OCI-LY1 (cell line): ENCODE measurements around the gene TNNI3.
"Not testable (repeated sequence)": the region's sequence is repeated elsewhere in the genome, so short reads cannot be mapped to it uniquely, and the experiment has no call there.

Source experiments
- H2AFZ ChIP-seq: fragments of 200-600 bp; sonication (generic), shearing (Covaris generic); 2 replicates; pipeline ENCODE4 v1.6.0; 2014; ENCODE audit warnings: antibody characterized with exemption, mild to moderate bottlenecking, low read length
- H3F3A ChIP-seq: fragments of 200-600 bp; sonication (generic), shearing (Covaris generic); 2 replicates; pipeline ENCODE4 v1.6.0; 2014; ENCODE audit warnings: mild to moderate bottlenecking, antibody characterized with exemption, low read length, moderate library complexity; ENCODE audit not compliant: insufficient read depth
- H3K27ac ChIP-seq: fragments of 200-600 bp; sonication (generic); 2 replicates; pipeline ENCODE4 v1.5.1; 2014; ENCODE audit warnings: low read length, mixed run types, mild to moderate bottlenecking, low read depth; ENCODE audit not compliant: poor library complexity, severe bottlenecking
- H3K27me3 ChIP-seq: fragments of 200-600 bp; sonication (generic); 2 replicates; pipeline ENCODE4 v1.6.0; 2014; ENCODE audit warnings: antibody characterized with exemption, mild to moderate bottlenecking, low read length, moderate library complexity; ENCODE audit not compliant: insufficient read depth
- H3K36me3 ChIP-seq: fragments of 200-600 bp; sonication (generic); 2 replicates; pipeline ENCODE4 v1.6.1; 2014; ENCODE audit warnings: mild to moderate bottlenecking, antibody characterized with exemption, low read length, moderate library complexity, mixed read lengths; ENCODE audit not compliant: insufficient read depth
- H3K4me1 ChIP-seq: fragments of 200-600 bp; sonication (generic); 2 replicates; pipeline ENCODE4 v1.5.1; 2014; ENCODE audit warnings: mild to moderate bottlenecking, low read length, moderate library complexity; ENCODE audit not compliant: insufficient read depth, severe bottlenecking
- H3K4me2 ChIP-seq: fragments of 200-600 bp; sonication (generic), shearing (Covaris generic); 2 replicates; pipeline ENCODE4 v1.6.1; 2014; ENCODE audit warnings: low read length
- H3K4me3 ChIP-seq: fragments of 200-600 bp; sonication (generic); 2 replicates; pipeline ENCODE4 v1.5.1; 2014; ENCODE audit warnings: low read length, low read depth, mild to moderate bottlenecking, mixed read lengths; ENCODE audit not compliant: poor library complexity, severe bottlenecking
- H3K79me2 ChIP-seq: fragments of 200-600 bp; shearing (Covaris generic); 2 replicates; pipeline ENCODE4 v1.6.1; 2016; ENCODE audit warnings: mixed run types, low read length, mixed read lengths; ENCODE audit not compliant: insufficient read depth
- H3K9ac ChIP-seq: fragments of 200-600 bp; sonication (generic), shearing (Covaris generic); 2 replicates; pipeline ENCODE4 v1.6.1; 2014; ENCODE audit warnings: mild to moderate bottlenecking, low read length, mixed read lengths
- H3K9me2 ChIP-seq: fragments of 200-600 bp; sonication (generic), shearing (Covaris generic); 2 replicates; pipeline ENCODE4 v1.6.1; 2014; ENCODE audit warnings: low read depth, mild to moderate bottlenecking, low read length, mixed read lengths
- H3K9me3 ChIP-seq: fragments of 200-600 bp; shearing (Covaris generic); 2 replicates; pipeline ENCODE4 v1.6.1; 2014; ENCODE audit warnings: low read length, mixed read lengths
- H4K20me1 ChIP-seq: fragments of 200-600 bp; sonication (generic), shearing (Covaris generic); 2 replicates; pipeline ENCODE4 v1.6.0; 2016; ENCODE audit warnings: mild to moderate bottlenecking, low read length; ENCODE audit not compliant: insufficient read depth
- EZH2 ChIP-seq: fragments of 200-600 bp; sonication (generic), shearing (Covaris generic); IDR thresholded peaks from 2 replicates; pipeline ENCODE4 v1.8.0; 2017; ENCODE audit warnings: borderline replicate concordance, mixed run types, mild to moderate bottlenecking, antibody characterized with exemption, low read length, moderate library complexity, mixed read lengths
- TF ChIP-seq, protein P1 (sequence below): fragments of 200-600 bp; sonication (generic), shearing (Covaris generic); IDR thresholded peaks from 2 replicates; pipeline ENCODE4 v1.5.1; 2017; ENCODE audit warnings: mild to moderate bottlenecking, antibody characterized with exemption, low read length, moderate library complexity, mixed read lengths

The TNNI3 gene

DNA sequence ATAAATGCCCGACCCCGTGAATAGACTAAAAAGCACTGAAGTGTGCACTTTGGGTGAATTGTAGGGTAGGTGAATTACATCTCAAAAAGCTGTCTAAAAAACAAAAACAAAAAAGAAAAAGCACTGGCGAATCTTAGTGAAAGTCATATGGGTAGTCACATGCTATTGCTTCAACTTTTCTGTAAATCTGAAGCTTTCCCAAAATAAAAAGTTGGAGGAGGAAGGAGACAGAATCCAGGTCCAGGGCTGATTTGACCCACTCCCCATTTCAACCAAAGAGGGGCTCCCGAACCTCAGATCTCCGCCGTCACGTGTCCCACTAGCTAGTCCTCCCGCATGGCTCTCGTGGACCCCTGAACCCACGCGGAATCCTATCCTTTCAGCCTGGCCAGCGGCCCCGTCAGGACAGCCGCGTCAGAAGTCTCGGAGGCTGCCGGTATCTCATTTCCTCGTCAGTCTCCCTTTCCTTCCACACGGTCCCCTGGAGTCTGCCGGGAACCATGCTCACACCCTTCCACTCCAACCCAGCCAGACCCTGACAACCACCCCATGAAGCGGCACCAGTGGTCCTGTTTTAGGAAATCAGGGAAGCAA lies 46.2 kb downstream of the TNNI3 start:
- H3K4me2 ChIP-seq = no peak overlapping the region
- no peaks in the 10 kb centered on the region for H3F3A ChIP-seq
- H3K9me3 ChIP-seq = no peaks in the 10 kb centered on the region
- H3K4me1 ChIP-seq = peaks cover 36% of the 10 kb centered on the region
- H3K27ac ChIP-seq = no peak overlapping the region
- no peak overlapping the region for H3K9ac ChIP-seq
- H4K20me1 ChIP-seq = no peaks in the 10 kb centered on the region
- H2AFZ ChIP-seq = no peak overlapping the region
- H3K4me3 ChIP-seq = no peak overlapping the region
- H3K36me3 ChIP-seq = peaks cover 24% of the 10 kb centered on the region; the same call in 1 of the 2 replicates
- H3K27me3 ChIP-seq = no peaks in the 10 kb centered on the region
- TF ChIP-seq, protein P1, sequence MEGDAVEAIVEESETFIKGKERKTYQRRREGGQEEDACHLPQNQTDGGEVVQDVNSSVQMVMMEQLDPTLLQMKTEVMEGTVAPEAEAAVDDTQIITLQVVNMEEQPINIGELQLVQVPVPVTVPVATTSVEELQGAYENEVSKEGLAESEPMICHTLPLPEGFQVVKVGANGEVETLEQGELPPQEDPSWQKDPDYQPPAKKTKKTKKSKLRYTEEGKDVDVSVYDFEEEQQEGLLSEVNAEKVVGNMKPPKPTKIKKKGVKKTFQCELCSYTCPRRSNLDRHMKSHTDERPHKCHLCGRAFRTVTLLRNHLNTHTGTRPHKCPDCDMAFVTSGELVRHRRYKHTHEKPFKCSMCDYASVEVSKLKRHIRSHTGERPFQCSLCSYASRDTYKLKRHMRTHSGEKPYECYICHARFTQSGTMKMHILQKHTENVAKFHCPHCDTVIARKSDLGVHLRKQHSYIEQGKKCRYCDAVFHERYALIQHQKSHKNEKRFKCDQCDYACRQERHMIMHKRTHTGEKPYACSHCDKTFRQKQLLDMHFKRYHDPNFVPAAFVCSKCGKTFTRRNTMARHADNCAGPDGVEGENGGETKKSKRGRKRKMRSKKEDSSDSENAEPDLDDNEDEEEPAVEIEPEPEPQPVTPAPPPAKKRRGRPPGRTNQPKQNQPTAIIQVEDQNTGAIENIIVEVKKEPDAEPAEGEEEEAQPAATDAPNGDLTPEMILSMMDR = no peak
- TF ChIP-seq EZH2 = no peak
- no peaks in the 10 kb centered on the region for H3K9me2 ChIP-seq
- no peaks in the 10 kb centered on the region for H3K79me2 ChIP-seq

DNA sequence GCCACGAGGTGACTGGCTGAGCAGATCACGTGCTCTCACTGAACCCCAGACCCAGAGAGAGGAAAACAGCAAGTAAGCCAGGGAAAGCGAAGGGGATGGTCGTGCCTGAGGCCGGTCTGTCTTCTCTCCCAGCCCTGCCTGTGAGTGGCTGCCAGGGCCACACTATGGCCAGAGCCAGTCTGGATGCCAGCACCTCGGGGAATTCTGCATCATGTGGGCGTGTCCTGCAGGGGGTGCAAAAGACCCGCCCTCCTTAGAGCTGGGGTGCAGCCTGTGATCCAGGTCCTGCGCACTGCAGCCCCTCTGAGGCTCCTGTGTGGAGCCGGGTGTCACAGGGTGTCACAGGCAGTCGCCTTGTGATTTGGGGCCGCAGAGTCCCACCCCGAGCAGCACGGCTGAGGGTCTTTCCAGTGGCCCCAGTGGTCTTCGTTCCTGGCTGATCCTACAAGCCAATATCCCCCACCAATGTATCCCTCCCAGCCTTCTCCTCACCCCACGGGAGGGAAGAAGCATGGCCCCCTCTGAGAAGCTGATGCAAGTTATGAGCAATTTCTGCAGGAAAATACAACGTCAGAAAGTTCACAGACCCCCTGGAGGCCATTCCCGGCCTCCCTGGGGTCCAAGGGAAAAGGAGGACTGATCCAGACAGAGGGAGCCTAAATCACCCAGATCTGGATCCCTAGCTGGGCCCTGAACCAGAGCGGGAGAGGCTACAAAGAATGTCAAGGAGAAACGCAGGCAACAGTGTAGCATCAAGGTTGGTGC lies 47.8 kb downstream of the TNNI3 start:
- Histone ChIP-seq H3K27ac (no peak overlapping the region), H3K36me3 (peaks cover 24% of the 10 kb centered on the region; the same call in 1 of the 2 replicates), H2AFZ (no peak overlapping the region), H3K9me3 (no peaks in the 10 kb centered on the region), H3K9ac (no peak overlapping the region), H3F3A (no peaks in the 10 kb centered on the region), H3K4me1 (peaks cover 22% of the 10 kb centered on the region), H4K20me1 (no peaks in the 10 kb centered on the region), H3K79me2 (no peaks in the 10 kb centered on the region), H3K4me2 (no peak overlapping the region), H3K9me2 (no peaks in the 10 kb centered on the region), H3K27me3 (no peaks in the 10 kb centered on the region), H3K4me3 (no peak overlapping the region)
- TF ChIP-seq, protein P1 = no peak
- no peak for TF ChIP-seq EZH2

DNA sequence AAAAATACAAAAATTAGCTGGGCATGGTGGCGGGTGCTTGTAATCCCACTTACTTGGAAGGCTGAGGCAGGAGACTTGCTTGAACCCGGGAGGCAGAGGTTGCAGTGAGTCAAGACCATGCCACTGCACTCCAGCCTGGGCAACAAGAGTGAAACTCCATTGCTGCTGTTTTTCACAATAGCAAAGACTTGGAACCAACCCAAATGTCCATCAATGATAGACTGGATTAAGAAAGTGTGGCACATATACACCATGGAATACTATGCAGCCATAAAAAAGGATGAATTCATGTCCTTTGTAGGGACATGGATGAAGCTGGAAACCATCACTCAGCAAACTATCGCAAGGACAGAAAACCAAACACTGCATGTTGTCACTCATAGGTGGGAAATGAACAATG lies 50.3 kb downstream of the TNNI3 start:
- not testable (repeated sequence) for H3K4me1 ChIP-seq, H3K27ac ChIP-seq, H4K20me1 ChIP-seq, H3K4me3 ChIP-seq, H2AFZ ChIP-seq, H3K27me3 ChIP-seq, H3K9me2 ChIP-seq, H3F3A ChIP-seq, H3K4me2 ChIP-seq, H3K9ac ChIP-seq, H3K79me2 ChIP-seq, H3K9me3 ChIP-seq
- peaks cover 33% of the 10 kb centered on the region for H3K36me3 ChIP-seq
